GM15510 (cell line): ENCODE data around the gene SPRED3.
A peak's percentile ranks its signal among the peaks of the same experiment; 100 is the strongest.

Experiments
- POLR2A ChIP-seq: IDR thresholded peaks from 3 replicates; pipeline ENCODE4 v1.6.1; 2011; ENCODE audit warnings: borderline replicate concordance; ENCODE audit not compliant: insufficient read length; ENCODE audit errors: extremely low read depth

The SPRED3 gene

GRCh38 chr19:38388349-38389100 is at the start of gene SPRED3:
SPRED3 (plus strand) TSS chr19:38388697; CDS start chr19:38390303, 1,606 bp downstream.
- no peak for TF ChIP-seq POLR2A

GRCh38 chr19:38340927-38341326 is 47.6 kb upstream of the SPRED3 start:
- TF ChIP-seq POLR2A: no peak

- no peak for TF ChIP-seq POLR2A
These were observed 41.7 kb upstream of the SPRED3 start for GRCh38 chr19:38346837-38347236.

- TF ChIP-seq POLR2A: no peak
These were observed 37.6 kb upstream of the SPRED3 start for GRCh38 chr19:38350883-38351282.

- TF ChIP-seq POLR2A: no peak
These were observed 36.6 kb upstream of the SPRED3 start for GRCh38 chr19:38351865-38352395.

- TF ChIP-seq POLR2A: no peak
These were observed 35.9 kb upstream of the SPRED3 start for GRCh38 chr19:38352611-38353010.

GRCh38 chr19:38355728-38356725 is 32.5 kb upstream of the SPRED3 start:
- TF ChIP-seq POLR2A: no peak

GRCh38 chr19:38358071-38358470 is 30.4 kb upstream of the SPRED3 start:
- TF ChIP-seq POLR2A: no peak

GRCh38 chr19:38359242-38360021 is 29.1 kb upstream of the SPRED3 start:
- TF ChIP-seq POLR2A: no peak

- no peak for TF ChIP-seq POLR2A
These were observed 28.1 kb upstream of the SPRED3 start for GRCh38 chr19:38360351-38360750.

GRCh38 chr19:38360839-38361631 is 27.5 kb upstream of the SPRED3 start:
- TF ChIP-seq POLR2A: no peak

- TF ChIP-seq POLR2A: no peak
These were observed 26.8 kb upstream of the SPRED3 start for GRCh38 chr19:38361633-38362075.

GRCh38 chr19:38362076-38362945 is 26.2 kb upstream of the SPRED3 start:
- TF ChIP-seq POLR2A: peak; percentile 26

GRCh38 chr19:38367041-38367440 is 21.5 kb upstream of the SPRED3 start:
- TF ChIP-seq POLR2A: no peak
